NCI-H82 treated with DMSO at 0.1 percent for 48 hours (cell line): ENCODE data around the gene CLDN34.

ENCODE experiments used
- DNase-seq: peaks from one replicate; lab custom pipeline; 2025; ENCODE audit not compliant: unreplicated experiment; lab: John Stamatoyannopoulos, UW

CLDN34 gene

GRCh38 chrX:9980401-9980800, 13.2 kb downstream of the CLDN34 start:
- no peak for DNase-seq

- no peak for DNase-seq
These were observed 13.8 kb downstream of the CLDN34 start for GRCh38 chrX:9980927-9981326.

GRCh38 chrX:9983441-9983840, 16.3 kb downstream of the CLDN34 start:
- DNase-seq, result no peak

- DNase-seq, result no peak
These were observed 16.7 kb downstream of the CLDN34 start for GRCh38 chrX:9983846-9984245.

GRCh38 chrX:9988762-9989161, 21.6 kb downstream of the CLDN34 start:
- no peak for DNase-seq

- DNase-seq, result no peak
These were observed 24.9 kb downstream of the CLDN34 start for GRCh38 chrX:9992061-9992460.

- DNase-seq, result no peak
These were observed 25.6 kb downstream of the CLDN34 start for GRCh38 chrX:9992724-9993123.

GRCh38 chrX:9995855-9996339, 28.7 kb downstream of the CLDN34 start:
- peak; percentile 38 for DNase-seq

- DNase-seq, result no peak
These were observed 29.9 kb downstream of the CLDN34 start for GRCh38 chrX:9997041-9997440.

GRCh38 chrX:9997524-9997923, 30.4 kb downstream of the CLDN34 start:
- no peak for DNase-seq

GRCh38 chrX:10001496-10001895, 34.3 kb downstream of the CLDN34 start:
- no peak for DNase-seq

GRCh38 chrX:10004832-10005475, 37.8 kb downstream of the CLDN34 start:
- no peak for DNase-seq

- no peak for DNase-seq
These were observed 38.9 kb downstream of the CLDN34 start for GRCh38 chrX:10006086-10006485.

GRCh38 chrX:10006770-10007169, 39.6 kb downstream of the CLDN34 start:
- DNase-seq, result no peak

GRCh38 chrX:10007621-10008020, 40.5 kb downstream of the CLDN34 start:
- DNase-seq, result no peak

GRCh38 chrX:10008483-10009056, 41.4 kb downstream of the CLDN34 start:
- DNase-seq, result no peak

GRCh38 chrX:10009741-10010140, 42.6 kb downstream of the CLDN34 start:
- no peak for DNase-seq

- DNase-seq, result no peak
These were observed 43.5 kb downstream of the CLDN34 start for GRCh38 chrX:10010686-10011085.

- no peak for DNase-seq
These were observed 44.2 kb downstream of the CLDN34 start for GRCh38 chrX:10011261-10011931.

- no peak for DNase-seq
These were observed 44.8 kb downstream of the CLDN34 start for GRCh38 chrX:10011991-10012390.

GRCh38 chrX:10014462-10015354, 47.5 kb downstream of the CLDN34 start:
- peak; percentile 14 for DNase-seq
